Endothelial cell of umbilical vein (primary cell): Measurements from ENCODE around the gene CLDN34. TPM values are rescaled to one million over a fixed set of nuclear protein-coding genes. Genes with fewer than 3 reads are reported as not detected.

Source experiments
- BruUV-seq: library from RNA; stranded (reverse); fragments of 400-500 nt; replicated peaks from 2 replicates; lab custom pipeline; 2021; lab: Mats Ljungman, UMichigan
- CTCF ChIA-PET: fragments of 300-600, 350-600 bp; sonication (Branson Sonifier 250); formaldehyde crosslinking; loops from one replicate; lab custom pipeline; 2021; ENCODE audit warnings: antibody characterized with exemption, inconsistent platforms; lab: Charles Lee
- POLR2A ChIA-PET: fragments of 300-600, 350-600 bp; sonication (Branson Sonifier 250); formaldehyde crosslinking; loops from one replicate; lab custom pipeline; 2021; ENCODE audit warnings: antibody characterized with exemption, inconsistent platforms; lab: Charles Lee
- DNase-seq: peaks from one replicate; pipeline ENCODE4 v3.0.0-alpha.2; 2011; ENCODE audit warnings: low read depth, low spot score
- FAIRE-seq: peaks from 2 replicates; lab custom pipeline; 2011; peaks lifted over from hg19 to GRCh38; lab: Jason Lieb, UNC
- H2AFZ ChIP-seq: 2 replicates; pipeline ENCODE4 v1.6.0; 2012; ENCODE audit warnings: low read depth, low read length, control low read depth, inconsistent platforms
- H3K27ac ChIP-seq: 2 replicates; pipeline ENCODE4 v1.5.1; 2011; ENCODE audit warnings: low read depth, mild to moderate bottlenecking, control low read depth, low read length, moderate library complexity; ENCODE audit not compliant: insufficient read depth
- H3K27me3 ChIP-seq, 2 experiments: 2 replicates each; pipeline versions ENCODE4 v1.6.0 to v1.6.1; 2011; ENCODE audit warnings: low read length in 2 of 2, mixed read lengths in 1 of 2; ENCODE audit not compliant: control insufficient read depth in 2 of 2, insufficient read depth in 2 of 2
- H3K36me3 ChIP-seq, 2 experiments: 2 replicates in 1 of 2; 3 replicates in 1 of 2; pipeline ENCODE4 v1.5.1; 2011; ENCODE audit warnings: low read length in 2 of 2, mild to moderate bottlenecking in 1 of 2, moderate library complexity in 1 of 2; ENCODE audit not compliant: control insufficient read depth in 2 of 2, insufficient read depth in 2 of 2; ENCODE audit errors: extremely low read depth in 1 of 2
- H3K4me1 ChIP-seq: 3 replicates; pipeline ENCODE4 v1.5.1; 2011; ENCODE audit warnings: mild to moderate bottlenecking, low read length; ENCODE audit not compliant: control insufficient read depth, insufficient read depth; ENCODE audit errors: extremely low read depth
- H3K4me2 ChIP-seq: 2 replicates; pipeline ENCODE4 v1.6.1; 2011; ENCODE audit warnings: low read length, control low read depth, mixed read lengths; ENCODE audit not compliant: insufficient read depth
- H3K4me3 ChIP-seq, 3 experiments: fragments of 200-600 bp in 1 of 3; sonication (generic), shearing (Covaris generic) in 1 of 3; replicated peaks in 1 of 3; 2 replicates each; pipeline ENCODE4 v1.5.1; 2011 to 2016; ENCODE audit warnings: control low read depth in 3 of 3, low read length in 3 of 3, mild to moderate bottlenecking in 2 of 3, inconsistent platforms in 1 of 3, low read depth in 1 of 3, moderate library complexity in 1 of 3; ENCODE audit not compliant: insufficient read depth in 1 of 3
- H3K79me2 ChIP-seq: 2 replicates; pipeline ENCODE4 v1.6.0; 2012; ENCODE audit warnings: low read length, inconsistent platforms; ENCODE audit not compliant: control insufficient read depth, insufficient read depth
- H3K9ac ChIP-seq: replicated peaks from 2 replicates; pipeline ENCODE3; 2011; ENCODE audit warnings: low read length, control low read depth; ENCODE audit not compliant: insufficient read depth; ENCODE audit errors: extremely low read depth
- H3K9me1 ChIP-seq: replicated peaks from 3 replicates; pipeline ENCODE4 v1.6.0; 2011; ENCODE audit warnings: mild to moderate bottlenecking, low read length; ENCODE audit not compliant: control insufficient read depth, insufficient read depth; ENCODE audit errors: extremely low read depth
- H3K9me3 ChIP-seq: replicated peaks from 2 replicates; pipeline ENCODE4 v1.5.1; 2012; ENCODE audit warnings: low read length, inconsistent platforms; ENCODE audit not compliant: control insufficient read depth, insufficient read depth
- H4K20me1 ChIP-seq: replicated peaks from 2 replicates; pipeline ENCODE3; 2011; ENCODE audit warnings: mild to moderate bottlenecking, low read length; ENCODE audit not compliant: control insufficient read depth, insufficient read depth; ENCODE audit errors: extremely low read depth
- EZH2 ChIP-seq: IDR thresholded peaks from 2 replicates; pipeline ENCODE4 v1.6.1; 2012; ENCODE audit warnings: borderline replicate concordance, low read depth, mild to moderate bottlenecking, moderate library complexity, low read length, inconsistent platforms; ENCODE audit not compliant: severe bottlenecking
- FOS ChIP-seq: IDR thresholded peaks from 2 replicates; pipeline ENCODE4 v1.6.1; 2011; ENCODE audit warnings: mild to moderate bottlenecking, low read length, moderate library complexity, borderline replicate concordance; ENCODE audit not compliant: insufficient read depth
- GATA2 ChIP-seq: IDR thresholded peaks from 2 replicates; pipeline ENCODE4 v1.7.0; 2011; ENCODE audit warnings: low read depth, mild to moderate bottlenecking, moderate library complexity, mixed read lengths, low read length; ENCODE audit not compliant: insufficient read length, insufficient read depth
- JUN ChIP-seq: IDR thresholded peaks from 2 replicates; pipeline ENCODE4 v1.6.1; 2011; ENCODE audit warnings: borderline replicate concordance, low read depth; ENCODE audit not compliant: insufficient read length, insufficient read depth
- MYC ChIP-seq: IDR thresholded peaks from one replicate; pipeline ENCODE4 v1.6.1; 2011; ENCODE audit warnings: mild to moderate bottlenecking, low read depth, low read length
- POLR2A ChIP-seq: IDR thresholded peaks from 2 replicates; pipeline ENCODE4 v1.6.1; 2012; ENCODE audit warnings: low read depth, mild to moderate bottlenecking, control low read depth, low read length
- POLR2AphosphoS5 ChIP-seq: IDR thresholded peaks from 2 replicates; pipeline ENCODE4 v1.6.1; 2012; ENCODE audit warnings: low read depth, mild to moderate bottlenecking, control low read depth, low read length, moderate library complexity; ENCODE audit not compliant: insufficient read depth
- dilution Hi-C: fragments of 300-500 bp; cut with MboI; formaldehyde crosslinking; loops from one replicate; pipeline ENCODE4 v1.15.0; 2019; ENCODE audit warnings: low sequenced_read_pairs; ENCODE audit not compliant: extremely low pct_ligation_motif_present
- intact Hi-C: fragments of 100-400 bp; cut with micrococcal nuclease; formaldehyde crosslinking; loops from one replicate; pipeline ENCODE4 v1.10.0; 2022
- polyA plus RNA-seq, 4 experiments: library from polyadenylated mRNA; depleted of rRNA in 3 of 4; stranded (reverse) in 3 of 4; unstranded in 1 of 4; fragments of >200 nt; gene quantifications; 2 replicates each; pipeline versions ENCODE4 v1.2.1 to v1.2.3, GENCODE V29; 2011 to 2012; ENCODE audit warnings: missing spikeins in 1 of 4
- total RNA-seq: library from RNA; stranded (reverse); gene quantifications from 2 replicates; pipeline ENCODE4 v1.2.3, GENCODE V29; 2021
- TF ChIP-seq, protein P1 (sequence below), 2 donors: IDR thresholded peaks; 1 replicate in 1 of 2; 2 replicates in 1 of 2; pipeline ENCODE4 v1.5.1; 2011; ENCODE audit warnings: low read length in 2 of 2, mild to moderate bottlenecking in 2 of 2, moderate library complexity in 2 of 2, control low read depth in 1 of 2, inconsistent platforms in 1 of 2, low read depth in 1 of 2; ENCODE audit not compliant: insufficient read depth in 1 of 2; ENCODE audit errors: extremely low read depth in 1 of 2
- TF ChIP-seq, protein P2 (sequence below): IDR thresholded peaks from 2 replicates; pipeline ENCODE4 v1.6.1; 2011; ENCODE audit not compliant: insufficient read depth, insufficient read length

Gene CLDN34
- total and polyA plus RNA-seq, 2 donors (not counting 3 experiments of a cell fraction or from before 2014, with no cell fraction given), result 0.08 to 0.46 TPM

DNA sequence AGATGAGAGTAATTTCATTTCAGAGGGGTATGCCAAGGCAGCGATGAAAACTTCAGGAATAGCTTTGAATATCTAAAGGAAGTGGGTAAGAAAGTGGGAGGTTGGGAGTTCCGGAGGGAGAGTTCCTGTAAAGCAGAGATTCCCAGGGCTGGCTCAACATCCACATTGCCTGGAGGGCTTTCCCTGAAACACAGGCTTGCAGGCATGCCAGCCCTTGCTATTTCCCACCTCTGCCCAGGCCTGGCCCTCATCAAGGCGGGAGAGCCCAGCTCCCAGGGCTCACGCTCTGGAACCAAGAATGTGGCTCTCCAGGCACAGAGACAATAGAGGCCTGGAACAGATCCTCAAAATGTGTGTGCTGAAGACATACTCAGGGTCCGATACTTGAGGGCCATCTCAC lies 43.8 kb upstream of the CLDN34 start:
- no peaks in the 10 kb centered on the region for H3K79me2 ChIP-seq
- intact Hi-C loops, result no loop called here

More for the DNA sequence above, 43.8 kb upstream of the CLDN34 start:
- Histone ChIP-seq H3K9me3 (no peaks in the 10 kb centered on the region), H3K36me3 (no peaks in the 10 kb centered on the region), H3K4me2 (no peak overlapping the region), H2AFZ (no peak overlapping the region), H3K9ac (no peak overlapping the region), H3K4me3 (no peak overlapping the region), H3K27me3 (no peaks in the 10 kb centered on the region), H3K4me1 (peaks cover 17% of the 10 kb centered on the region), H4K20me1 (no peaks in the 10 kb centered on the region), H3K9me1 (no peaks in the 10 kb centered on the region), H3K27ac (no peak overlapping the region)
- DNase-seq (peak; percentile 42), FAIRE-seq (peak; percentile 82)
- TF ChIP-seq, protein P1, sequence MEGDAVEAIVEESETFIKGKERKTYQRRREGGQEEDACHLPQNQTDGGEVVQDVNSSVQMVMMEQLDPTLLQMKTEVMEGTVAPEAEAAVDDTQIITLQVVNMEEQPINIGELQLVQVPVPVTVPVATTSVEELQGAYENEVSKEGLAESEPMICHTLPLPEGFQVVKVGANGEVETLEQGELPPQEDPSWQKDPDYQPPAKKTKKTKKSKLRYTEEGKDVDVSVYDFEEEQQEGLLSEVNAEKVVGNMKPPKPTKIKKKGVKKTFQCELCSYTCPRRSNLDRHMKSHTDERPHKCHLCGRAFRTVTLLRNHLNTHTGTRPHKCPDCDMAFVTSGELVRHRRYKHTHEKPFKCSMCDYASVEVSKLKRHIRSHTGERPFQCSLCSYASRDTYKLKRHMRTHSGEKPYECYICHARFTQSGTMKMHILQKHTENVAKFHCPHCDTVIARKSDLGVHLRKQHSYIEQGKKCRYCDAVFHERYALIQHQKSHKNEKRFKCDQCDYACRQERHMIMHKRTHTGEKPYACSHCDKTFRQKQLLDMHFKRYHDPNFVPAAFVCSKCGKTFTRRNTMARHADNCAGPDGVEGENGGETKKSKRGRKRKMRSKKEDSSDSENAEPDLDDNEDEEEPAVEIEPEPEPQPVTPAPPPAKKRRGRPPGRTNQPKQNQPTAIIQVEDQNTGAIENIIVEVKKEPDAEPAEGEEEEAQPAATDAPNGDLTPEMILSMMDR (IDR thresholded peaks at IDR 0.05; ENCODE audit: extremely low read depth in 1 of 2, insufficient read depth in 1 of 2, low read depth in 1 of 2, low read length in 2 of 2), result no peak
- TF ChIP-seq POLR2AphosphoS5 (no peak), FOS (no peak), JUN (no peak), POLR2A (no peak), GATA2 (no peak), EZH2 (no peak), MYC (no peak)
- TF ChIP-seq, protein P2, sequence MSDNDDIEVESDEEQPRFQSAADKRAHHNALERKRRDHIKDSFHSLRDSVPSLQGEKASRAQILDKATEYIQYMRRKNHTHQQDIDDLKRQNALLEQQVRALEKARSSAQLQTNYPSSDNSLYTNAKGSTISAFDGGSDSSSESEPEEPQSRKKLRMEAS, result no peak
- ChIA-PET POLR2A (no interaction called here), CTCF (interaction anchor here (0.8 kb wide), 1 partner anchor 11 kb away, joined by 3 read pairs; no protein-coding TSS in a partner anchor)
- dilution Hi-C loops, result no loop called here
- BruUV-seq, result no TSS peak
